IMR-90 (cell line): ENCODE data around the gene EYS. TPM values are rescaled to one million over a fixed set of nuclear protein-coding genes. Genes with fewer than 3 reads are reported as not detected.

Experiments
- ATAC-seq: fragments of 200-7000 bp; cut with Tn5 transposase; 2 replicates; pipeline ENCODE4 v1.9.1; 2020; ENCODE audit warnings: low read depth, mild to moderate bottlenecking, moderate library complexity
- BruUV-seq: library from RNA; stranded (reverse); fragments of 400-500 nt; replicated peaks from 2 replicates; lab custom pipeline; 2021; lab: Mats Ljungman, UMichigan
- CTCF ChIA-PET: fragments of 300-600 bp; formaldehyde crosslinking; extraction: SDS; loops from one replicate; lab custom pipeline; 2021; ENCODE audit warnings: antibody characterized with exemption; lab: Yijun Ruan, JAX
- POLR2A ChIA-PET: fragments of 300-600 bp; sonication (Branson Sonifier 250); formaldehyde crosslinking; loops from one replicate; lab custom pipeline; 2022; ENCODE audit warnings: antibody characterized with exemption; ENCODE audit not compliant: unreplicated experiment; lab: Charles Lee
- DNase-seq: peaks from one replicate; pipeline ENCODE4 v3.0.0; 2013
- H2AFZ ChIP-seq: replicated peaks from 2 replicates; pipeline ENCODE3; 2013; ENCODE audit warnings: low read length, mild to moderate bottlenecking; ENCODE audit not compliant: poor library complexity
- H2AK5ac ChIP-seq: 2 replicates; pipeline ENCODE4 v1.6.1; 2013; ENCODE audit warnings: low read depth, low read length, inconsistent platforms
- H2AK9ac ChIP-seq: replicated peaks from 2 replicates; pipeline ENCODE3; 2013; ENCODE audit warnings: mild to moderate bottlenecking, low read depth, low read length, moderate library complexity; ENCODE audit not compliant: poor library complexity
- H2BK120ac ChIP-seq: 2 replicates; pipeline ENCODE4 v1.6.1; 2013; ENCODE audit warnings: low read depth, low read length, inconsistent platforms
- H2BK15ac ChIP-seq: 3 replicates; pipeline ENCODE4 v1.6.1; 2013; ENCODE audit warnings: low read depth, low read length, inconsistent platforms
- H2BK20ac ChIP-seq: 2 replicates; pipeline ENCODE4 v1.6.1; 2013; ENCODE audit warnings: low read depth, mild to moderate bottlenecking, inconsistent platforms, low read length, moderate library complexity
- H2BK5ac ChIP-seq: 2 replicates; pipeline ENCODE4 v1.6.1; 2013; ENCODE audit warnings: mild to moderate bottlenecking, low read depth, low read length, inconsistent platforms; ENCODE audit not compliant: poor library complexity, severe bottlenecking
- H3K14ac ChIP-seq: replicated peaks from 2 replicates; pipeline ENCODE4 v1.6.1; 2013; ENCODE audit warnings: low read depth, low read length, inconsistent platforms
- H3K18ac ChIP-seq: 2 replicates; pipeline ENCODE4 v1.6.1; 2013; ENCODE audit warnings: low read depth, low read length, control low read depth
- H3K23ac ChIP-seq: 2 replicates; pipeline ENCODE4 v1.6.1; 2013; ENCODE audit warnings: low read depth, low read length, inconsistent platforms
- H3K27ac ChIP-seq: 2 replicates; pipeline ENCODE4 v1.5.1; 2013; ENCODE audit warnings: mild to moderate bottlenecking, control low read depth, low read length; ENCODE audit not compliant: insufficient read depth
- H3K27me3 ChIP-seq: 2 replicates; pipeline ENCODE4 v1.6.1; 2013; ENCODE audit warnings: low read length; ENCODE audit not compliant: control insufficient read depth, insufficient read depth
- H3K36me3 ChIP-seq: 2 replicates; pipeline ENCODE4 v1.6.1; 2013; ENCODE audit warnings: low read length, mixed read lengths; ENCODE audit not compliant: control insufficient read depth, insufficient read depth
- H3K4ac ChIP-seq: 2 replicates; pipeline ENCODE4 v1.6.1; 2013; ENCODE audit warnings: low read depth, low read length, inconsistent platforms
- H3K4me1 ChIP-seq: 2 replicates; pipeline ENCODE4 v1.6.1; 2013; ENCODE audit warnings: low read length, mixed read lengths; ENCODE audit not compliant: control insufficient read depth, insufficient read depth
- H3K4me2 ChIP-seq: 2 replicates; pipeline ENCODE4 v1.6.1; 2013; ENCODE audit warnings: low read depth, mild to moderate bottlenecking, control low read depth, low read length, moderate library complexity
- H3K4me3 ChIP-seq: 2 replicates; pipeline ENCODE4 v1.5.1; 2013; ENCODE audit warnings: low read depth, mild to moderate bottlenecking, control low read depth, low read length, moderate library complexity; ENCODE audit not compliant: insufficient read depth
- H3K56ac ChIP-seq: 2 replicates; pipeline ENCODE4 v1.6.1; 2013; ENCODE audit warnings: low read length, inconsistent platforms; ENCODE audit not compliant: insufficient read depth; ENCODE audit errors: extremely low read depth
- H3K79me1 ChIP-seq, 2 experiments: 2 replicates each; pipeline ENCODE4 v1.6.1; 2013; ENCODE audit warnings: low read length in 2 of 2, inconsistent platforms in 1 of 2, low read depth in 1 of 2
- H3K9ac ChIP-seq: 2 replicates; pipeline ENCODE4 v1.6.1; 2013; ENCODE audit warnings: low read depth, low read length, control low read depth
- H3K9me1 ChIP-seq: 2 replicates; pipeline ENCODE4 v1.6.1; 2013; ENCODE audit warnings: low read length, inconsistent platforms; ENCODE audit not compliant: insufficient read depth
- H3K9me3 ChIP-seq: 2 replicates; pipeline ENCODE4 v1.6.1; 2013; ENCODE audit warnings: low read length; ENCODE audit not compliant: control insufficient read depth, insufficient read depth
- H4K20me1 ChIP-seq: 2 replicates; pipeline ENCODE4 v1.6.1; 2013; ENCODE audit warnings: low read length, inconsistent platforms; ENCODE audit not compliant: insufficient read depth
- H4K5ac ChIP-seq: 2 replicates; pipeline ENCODE4 v1.6.1; 2013; ENCODE audit warnings: mild to moderate bottlenecking, low read depth, low read length, control low read depth
- H4K8ac ChIP-seq, 2 experiments: 2 replicates each; pipeline ENCODE4 v1.6.1; 2013; ENCODE audit warnings: low read depth in 2 of 2, low read length in 2 of 2, control low read depth in 1 of 2, inconsistent platforms in 1 of 2
- H4K91ac ChIP-seq: 2 replicates; pipeline ENCODE4 v1.6.1; 2013; ENCODE audit warnings: low read depth, low read length, inconsistent platforms; ENCODE audit not compliant: insufficient read depth
- MAZ ChIP-seq: IDR thresholded peaks from 2 replicates; pipeline ENCODE4 v1.6.1; 2012; ENCODE audit warnings: low read depth, mild to moderate bottlenecking, low read length, improper control_type of control experiment, moderate library complexity, borderline replicate concordance
- SMC3 ChIP-seq: fragments of 150-350 bp; IDR thresholded peaks from 2 replicates; pipeline ENCODE4 v1.6.1; 2016; ENCODE audit warnings: low read depth, mild to moderate bottlenecking, antibody characterized with exemption, low read length, moderate library complexity
- dilution Hi-C: fragments of 300-500 bp; cut with HindIII; formaldehyde crosslinking; loops from one replicate; pipeline ENCODE4 v1.14.3; 2018; ENCODE audit warnings: low sequenced_read_pairs; ENCODE audit not compliant: unreplicated experiment
- in situ Hi-C: fragments of 300-500 bp; cut with MboI; formaldehyde crosslinking; loops from 3 replicates; pipeline ENCODE4 v1.14.3; 2019; ENCODE audit warnings: low sequenced_read_pairs, inconsistent platforms, mixed read lengths
- intact Hi-C: fragments of 100-400 bp; cut with micrococcal nuclease; formaldehyde crosslinking; loops from 2 replicates; pipeline ENCODE4 v1.10.0; 2022
- polyA plus RNA-seq, 3 experiments: library from polyadenylated mRNA; depleted of rRNA; stranded (reverse); fragments of >200 nt; gene quantifications; 2 replicates each; pipeline ENCODE4 v1.2.3, GENCODE V29; 2012; ENCODE audit warnings: low replicate concordance in 1 of 3
- total RNA-seq: library from RNA; depleted of rRNA; stranded (reverse); fragments of >200 nt; gene quantifications from 2 replicates; pipeline ENCODE4 v1.2.3, GENCODE V29; 2012

Gene EYS
- total and polyA plus RNA-seq, 2 of the 4 experiments (the other 2 are of a cell fraction) = under 0.01 TPM; not detected in 1

GRCh38 chr6:65248101-65248610 is 458.9 kb downstream of the EYS start:
- in situ Hi-C loops (no loop called here), dilution Hi-C loops (no loop called here), intact Hi-C loops (no loop called here)
- Histone ChIP-seq H3K9ac (no peak overlapping the region), H3K4me3 (no peak overlapping the region), H2BK5ac (no peak overlapping the region), H3K18ac (no peak overlapping the region), H4K91ac (no peak overlapping the region), H3K4ac (no peak overlapping the region), H2BK20ac (no peak overlapping the region), H4K20me1 (no peaks in the 10 kb centered on the region), H3K14ac (no peak overlapping the region), H4K8ac (no peak overlapping the region), H3K9me3 (no peaks in the 10 kb centered on the region), H2AK5ac (no peak overlapping the region), H3K27ac (no peak overlapping the region), H2AK9ac (no peak overlapping the region), H3K79me1 (no peaks in the 10 kb centered on the region), H2AFZ (no peak overlapping the region), H2BK120ac (no peak overlapping the region), H3K4me1 (no peaks in the 10 kb centered on the region), H2BK15ac (no peak overlapping the region), H4K5ac (no peak overlapping the region), H3K27me3 (no peaks in the 10 kb centered on the region), H3K23ac (no peak overlapping the region), H3K36me3 (no peaks in the 10 kb centered on the region), H3K56ac (no peak overlapping the region), H3K4me2 (no peak overlapping the region), H3K9me1 (no peaks in the 10 kb centered on the region)
- ChIA-PET POLR2A (no interaction called here), CTCF (no interaction called here)
- BruUV-seq = no TSS peak
- ATAC-seq (no peak), DNase-seq (no peak)
- TF ChIP-seq MAZ (no peak), SMC3 (no peak)
